Ovary (tissue), 3 donors: ENCODE measurements around the gene SV2C.

Experiments
- CTCF ChIP-seq, 3 donors: fragments of 450-650 bp in 2 of 3; fragments of 200-600 bp in 1 of 3; IDR thresholded peaks; one replicate each; pipeline versions ENCODE4 v1.5.1 to v1.8.0; 2016 to 2022; ENCODE audit warnings: antibody characterized with exemption in 3 of 3, mild to moderate bottlenecking in 1 of 3
- POLR2A ChIP-seq: fragments of 450-650 bp; IDR thresholded peaks from one replicate; pipeline ENCODE4 v1.6.1; 2017; ENCODE audit warnings: antibody characterized with exemption, mild to moderate bottlenecking, moderate library complexity
- donor health status: DM: no; HTN: no; CAD: no.

GRCh38 chr5:76196457-76196856 lies 113.3 kb downstream of the SV2C start:
- TF ChIP-seq CTCF (IDR thresholded peaks at IDR 0.05) (no peak), POLR2A (no peak)
